ENCODE measurements around the gene HCFC1R1.
A peak's percentile ranks its signal among the peaks of the same experiment; 100 is the strongest.

The HCFC1R1 gene

DNA sequence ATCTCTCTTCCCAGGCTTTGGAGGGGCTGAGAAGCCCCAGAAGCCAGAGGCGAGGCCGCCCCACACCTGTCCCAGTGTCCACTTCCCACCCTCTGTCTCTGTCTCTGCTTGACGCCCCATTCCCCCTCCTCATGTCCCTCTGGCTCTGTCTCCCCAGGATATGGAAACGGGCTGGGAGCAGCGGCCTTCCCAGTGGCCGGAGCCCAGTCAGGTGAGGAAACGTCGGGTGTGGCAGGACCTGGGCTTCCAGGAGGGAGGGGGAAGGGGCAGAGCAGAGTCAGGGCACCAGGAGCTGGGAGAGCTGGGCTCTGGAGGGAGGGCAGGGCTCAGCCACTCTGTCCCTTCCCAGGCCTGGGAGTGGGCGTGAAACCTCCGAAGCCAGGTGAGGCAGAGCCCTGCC lies 32.9 kb downstream of the HCFC1R1 start:
- H3K27ac ChIP-seq (ENCODE audit: extremely low read depth, low read depth, low read length), result no peak overlapping the region
- ChIA-PET POLR2A (interaction anchor here (1.0 kb wide), 1 partner anchor 116 kb away, joined by 4 read pairs; no protein-coding TSS in a partner anchor), CTCF (interaction anchor here (1.6 kb wide), 1 partner anchor 38 kb away, joined by 4 read pairs; no protein-coding TSS in a partner anchor)
- no peaks in the 10 kb centered on the region; the same call in 1 of the 2 replicates for H3K4me1 ChIP-seq (ENCODE audit: control insufficient read depth, insufficient read depth, low read length)
- no peak for TF ChIP-seq GLI2 (tag by site-specific recombination; IDR thresholded peaks at IDR 0.05; ENCODE audit: borderline replicate concordance, low read depth)
- no peak for TF ChIP-seq ZNF785 (tag by site-specific recombination; IDR thresholded peaks at IDR 0.05)
- TF ChIP-seq, protein P1, sequence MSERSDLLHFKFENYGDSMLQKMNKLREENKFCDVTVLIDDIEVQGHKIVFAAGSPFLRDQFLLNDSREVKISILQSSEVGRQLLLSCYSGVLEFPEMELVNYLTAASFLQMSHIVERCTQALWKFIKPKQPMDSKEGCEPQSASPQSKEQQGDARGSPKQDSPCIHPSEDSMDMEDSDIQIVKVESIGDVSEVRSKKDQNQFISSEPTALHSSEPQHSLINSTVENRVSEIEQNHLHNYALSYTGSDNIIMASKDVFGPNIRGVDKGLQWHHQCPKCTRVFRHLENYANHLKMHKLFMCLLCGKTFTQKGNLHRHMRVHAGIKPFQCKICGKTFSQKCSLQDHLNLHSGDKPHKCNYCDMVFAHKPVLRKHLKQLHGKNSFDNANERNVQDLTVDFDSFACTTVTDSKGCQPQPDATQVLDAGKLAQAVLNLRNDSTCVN (tag by site-specific recombination; optimal IDR thresholded peaks at IDR 0.05), result no peak
- no peak for TF ChIP-seq ZNF292 (tag by site-specific recombination; IDR thresholded peaks at IDR 0.05; ENCODE audit: borderline replicate concordance, low read depth)
- no peak for TF ChIP-seq ZNF174 (tag by site-specific recombination; IDR thresholded peaks at IDR 0.05)
- no peak for TF ChIP-seq ZSCAN23 (tag by site-specific recombination; IDR thresholded peaks at IDR 0.05)
- TF ChIP-seq, protein P2, sequence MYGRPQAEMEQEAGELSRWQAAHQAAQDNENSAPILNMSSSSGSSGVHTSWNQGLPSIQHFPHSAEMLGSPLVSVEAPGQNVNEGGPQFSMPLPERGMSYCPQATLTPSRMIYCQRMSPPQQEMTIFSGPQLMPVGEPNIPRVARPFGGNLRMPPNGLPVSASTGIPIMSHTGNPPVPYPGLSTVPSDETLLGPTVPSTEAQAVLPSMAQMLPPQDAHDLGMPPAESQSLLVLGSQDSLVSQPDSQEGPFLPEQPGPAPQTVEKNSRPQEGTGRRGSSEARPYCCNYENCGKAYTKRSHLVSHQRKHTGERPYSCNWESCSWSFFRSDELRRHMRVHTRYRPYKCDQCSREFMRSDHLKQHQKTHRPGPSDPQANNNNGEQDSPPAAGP (tag by site-specific recombination; IDR thresholded peaks at IDR 0.05), result no peak
- TF ChIP-seq ZNF768 (tag by site-specific recombination; IDR thresholded peaks at IDR 0.05), result no peak
- TF ChIP-seq, protein P3, sequence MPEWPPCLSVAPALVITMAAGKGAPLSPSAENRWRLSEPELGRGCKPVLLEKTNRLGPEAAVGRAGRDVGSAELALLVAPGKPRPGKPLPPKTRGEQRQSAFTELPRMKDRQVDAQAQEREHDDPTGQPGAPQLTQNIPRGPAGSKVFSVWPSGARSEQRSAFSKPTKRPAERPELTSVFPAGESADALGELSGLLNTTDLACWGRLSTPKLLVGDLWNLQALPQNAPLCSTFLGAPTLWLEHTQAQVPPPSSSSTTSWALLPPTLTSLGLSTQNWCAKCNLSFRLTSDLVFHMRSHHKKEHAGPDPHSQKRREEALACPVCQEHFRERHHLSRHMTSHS (tag by site-specific recombination; IDR thresholded peaks at IDR 0.05), result no peak
- TF ChIP-seq ZNF214 (tag by site-specific recombination; IDR thresholded peaks at IDR 0.05; ENCODE audit: borderline replicate concordance), result no peak
- TF ChIP-seq ZNF391 (tag by site-specific recombination; IDR thresholded peaks at IDR 0.05; ENCODE audit: borderline replicate concordance, low read depth), result no peak
- no peak for TF ChIP-seq ZNF701 (tag by site-specific recombination; IDR thresholded peaks at IDR 0.05)
- TF ChIP-seq, protein P4, sequence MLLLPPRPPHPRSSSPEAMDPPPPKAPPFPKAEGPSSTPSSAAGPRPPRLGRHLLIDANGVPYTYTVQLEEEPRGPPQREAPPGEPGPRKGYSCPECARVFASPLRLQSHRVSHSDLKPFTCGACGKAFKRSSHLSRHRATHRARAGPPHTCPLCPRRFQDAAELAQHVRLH (tag by site-specific recombination; IDR thresholded peaks at IDR 0.05), result no peak
- TF ChIP-seq ZNF350 (tag by site-specific recombination; IDR thresholded peaks at IDR 0.05), result no peak
- no peak for TF ChIP-seq ZNF37A (tag by site-specific recombination; IDR thresholded peaks at IDR 0.05)
- no peak for TF ChIP-seq ZNF121 (tag by site-specific recombination; IDR thresholded peaks at IDR 0.05)
- H3K36me3 ChIP-seq (ENCODE audit: control insufficient read depth in 2 of 2, insufficient read depth in 1 of 2, low read length in 2 of 2), result no peaks in the 10 kb centered on the region
- no peaks in the 10 kb centered on the region for H3K9me3 ChIP-seq (ENCODE audit: control insufficient read depth, insufficient read depth, low read depth, low read length)
- H3K4me3 ChIP-seq (ENCODE audit: low read depth, low read length), result no peak overlapping the region

DNA sequence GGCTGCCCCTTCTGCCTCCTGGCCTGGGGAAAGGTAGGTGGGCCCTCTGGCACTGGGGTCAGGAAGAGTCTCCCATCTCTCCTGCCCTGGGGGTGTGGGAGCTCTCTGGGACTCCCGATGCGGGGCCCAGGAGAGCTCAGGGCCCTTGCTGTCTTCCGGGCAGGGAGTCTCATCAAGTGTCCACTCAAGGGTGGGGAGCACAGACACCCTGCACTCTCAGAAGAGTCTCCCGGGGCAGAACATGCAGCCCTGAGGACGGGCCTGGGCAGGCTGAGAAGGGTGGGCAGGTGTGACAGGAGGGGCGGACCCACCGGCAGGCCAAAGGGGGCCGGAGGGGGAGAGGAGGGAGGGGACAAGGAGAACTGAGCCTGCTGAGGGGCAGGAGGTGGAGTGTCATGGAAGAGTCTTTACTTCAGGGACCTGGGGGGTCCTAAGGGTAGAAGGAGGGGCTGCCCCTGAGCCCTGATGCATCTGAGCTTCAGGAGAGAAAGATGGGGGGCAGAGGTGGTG lies 35.1 kb downstream of the HCFC1R1 start:
- Histone ChIP-seq H3K4me3 (ENCODE audit: low read depth, low read length) (no peak overlapping the region), H3K4me1 (ENCODE audit: control insufficient read depth, insufficient read depth, low read length) (no peaks in the 10 kb centered on the region; the same call in 1 of the 2 replicates), H3K36me3 (ENCODE audit: control insufficient read depth in 2 of 2, insufficient read depth in 1 of 2, low read length in 2 of 2) (no peaks in the 10 kb centered on the region), H3K27ac (ENCODE audit: extremely low read depth, low read depth, low read length) (no peak overlapping the region), H3K9me3 (ENCODE audit: control insufficient read depth, insufficient read depth, low read depth, low read length) (no peaks in the 10 kb centered on the region)
- ChIA-PET POLR2A (no interaction called here), CTCF (interaction anchor here (1.3 kb wide), 1 partner anchor 43 kb away, joined by 3 read pairs; no protein-coding TSS in a partner anchor)
- TF ChIP-seq SP2 (tag by site-specific recombination; IDR thresholded peaks at IDR 0.05) (peak; percentile 20; the same call in 1 of the 2 replicates), ZIC2 (tag by site-specific recombination; IDR thresholded peaks at IDR 0.05) (peak; percentile 75), ZNF138 (tag by site-specific recombination; IDR thresholded peaks at IDR 0.05; ENCODE audit: borderline replicate concordance) (no peak)
- TF ChIP-seq, protein P5, sequence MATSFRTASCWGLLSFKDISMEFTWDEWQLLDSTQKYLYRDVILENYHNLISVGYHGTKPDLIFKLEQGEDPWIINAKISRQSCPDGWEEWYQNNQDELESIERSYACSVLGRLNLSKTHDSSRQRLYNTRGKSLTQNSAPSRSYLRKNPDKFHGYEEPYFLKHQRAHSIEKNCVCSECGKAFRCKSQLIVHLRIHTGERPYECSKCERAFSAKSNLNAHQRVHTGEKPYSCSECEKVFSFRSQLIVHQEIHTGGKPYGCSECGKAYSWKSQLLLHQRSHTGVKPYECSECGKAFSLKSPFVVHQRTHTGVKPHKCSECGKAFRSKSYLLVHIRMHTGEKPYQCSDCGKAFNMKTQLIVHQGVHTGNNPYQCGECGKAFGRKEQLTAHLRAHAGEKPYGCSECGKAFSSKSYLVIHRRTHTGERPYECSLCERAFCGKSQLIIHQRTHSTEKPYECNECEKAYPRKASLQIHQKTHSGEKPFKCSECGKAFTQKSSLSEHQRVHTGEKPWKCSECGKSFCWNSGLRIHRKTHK (tag by site-specific recombination; IDR thresholded peaks at IDR 0.05), result no peak

All from HEK293 (cell line).